ENCODE measurements around the gene TGFA.
A peak's percentile ranks its signal among the peaks of the same experiment; 100 is the strongest.

Gene TGFA

DNA sequence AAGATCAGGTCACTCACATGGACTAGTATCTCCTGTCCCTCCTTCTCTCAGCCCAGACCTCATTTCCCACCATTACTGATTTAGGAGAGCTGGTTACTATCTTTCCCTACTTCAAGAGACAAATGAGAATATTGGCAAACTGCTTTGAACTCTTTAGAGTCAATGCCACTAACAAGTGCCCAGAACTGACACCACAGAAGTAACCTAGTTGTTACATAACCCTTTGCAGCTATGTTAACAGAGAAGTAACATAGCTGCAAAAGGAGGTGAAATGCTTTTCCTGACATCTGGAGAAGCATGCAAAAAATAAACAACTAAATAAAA is 30.0 kb downstream of the TGFA start:
- DNase-seq, result no peak

DNA sequence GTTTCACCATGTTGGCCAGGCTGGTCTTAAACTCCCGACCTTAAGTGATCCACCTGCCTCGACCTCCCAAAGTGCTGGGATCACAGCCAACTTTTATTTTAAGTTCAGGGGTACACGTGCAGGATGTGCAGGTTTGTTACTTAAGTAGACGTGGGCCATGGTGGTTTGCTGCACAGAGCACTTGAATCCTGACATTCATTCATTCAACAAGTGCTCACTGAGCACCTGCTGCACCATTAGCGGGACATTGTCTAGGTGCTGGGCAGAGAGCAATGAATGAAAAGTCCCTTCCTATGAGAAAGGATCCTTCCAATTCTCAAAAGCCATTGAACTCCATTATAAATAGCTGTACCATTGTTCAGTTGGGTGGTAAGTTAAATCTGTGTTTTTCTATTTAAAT is 31.0 kb downstream of the TGFA start:
- DNase-seq, result no peak

DNA sequence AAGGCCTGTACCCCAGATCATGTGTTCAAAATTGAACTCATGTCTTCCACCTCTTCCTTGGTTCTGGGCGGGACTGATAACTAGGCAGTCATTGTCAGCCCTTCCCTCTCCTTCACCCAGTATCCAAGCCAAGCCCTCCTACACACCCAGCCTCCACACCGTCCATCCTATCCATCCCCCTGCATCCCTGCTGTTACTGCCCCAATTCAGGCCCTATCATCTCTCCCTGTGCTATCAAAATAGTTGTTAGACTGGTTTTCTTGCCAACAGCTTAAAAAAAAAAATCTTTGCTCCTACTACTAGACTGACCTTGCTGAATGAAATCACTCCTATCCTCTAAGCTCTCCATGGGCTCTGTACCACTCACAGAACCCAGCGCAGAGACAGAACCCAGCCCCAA is 32.8 kb downstream of the TGFA start:
- DNase-seq, result no peak

DNA sequence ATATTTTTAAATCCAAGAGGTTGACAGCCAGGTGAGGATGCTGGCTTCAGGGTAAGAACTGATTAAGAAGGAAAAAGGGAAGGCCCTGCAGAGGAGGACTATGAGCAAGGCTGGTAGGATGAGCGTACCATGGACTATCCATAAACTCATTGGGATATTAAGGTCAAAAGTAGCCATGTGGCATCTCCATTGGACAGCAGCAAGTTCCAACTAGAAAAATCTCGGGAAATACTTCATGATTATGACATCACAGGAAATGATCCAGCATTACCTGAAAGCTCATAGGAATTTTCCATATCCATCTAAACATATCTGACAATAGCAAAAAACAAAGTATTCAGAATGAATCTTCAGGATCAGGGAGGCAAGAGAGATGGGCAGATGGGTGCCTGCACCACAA is 34.2 kb downstream of the TGFA start:
- no peak for DNase-seq

DNA sequence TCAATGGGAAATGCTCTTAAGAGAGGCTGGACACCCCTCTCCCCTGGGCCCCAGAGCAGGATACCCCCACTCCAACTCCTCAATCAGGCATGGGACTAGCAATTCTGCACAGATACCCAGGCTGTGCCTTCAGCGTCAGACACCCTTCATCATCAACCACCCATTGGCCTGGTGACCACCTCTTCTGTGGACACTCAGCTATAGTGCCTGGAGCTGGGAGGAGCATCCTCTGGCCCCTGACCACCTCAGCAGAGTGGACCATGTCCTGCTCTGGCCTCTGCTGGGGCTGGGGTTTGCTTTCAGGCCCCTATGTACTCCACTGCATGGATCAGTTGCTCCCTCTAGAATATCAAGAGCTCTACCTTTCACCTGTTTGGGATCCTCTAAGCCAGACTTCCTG is 35.1 kb downstream of the TGFA start:
- no peak for DNase-seq

DNA sequence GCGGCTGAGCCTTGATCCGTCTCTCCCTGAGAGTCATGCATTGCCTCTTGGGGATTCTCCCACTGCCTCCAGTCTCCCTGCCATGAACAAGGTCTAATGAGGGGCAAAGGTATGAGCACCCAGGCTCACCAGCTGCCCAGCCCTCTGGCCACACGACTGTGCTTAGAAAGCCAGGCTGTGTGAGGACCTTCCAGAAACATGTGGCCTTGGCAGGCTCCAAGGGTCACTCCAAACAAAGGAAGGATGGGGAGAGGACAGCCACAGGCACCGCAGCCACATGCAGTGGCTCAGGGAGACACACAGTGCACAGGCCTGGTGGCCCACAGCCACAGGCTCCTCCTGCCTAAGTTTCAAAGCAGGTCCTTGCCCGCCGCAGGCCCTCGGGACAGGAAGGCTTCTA is 35.8 kb downstream of the TGFA start:
- DNase-seq, result no peak

DNA sequence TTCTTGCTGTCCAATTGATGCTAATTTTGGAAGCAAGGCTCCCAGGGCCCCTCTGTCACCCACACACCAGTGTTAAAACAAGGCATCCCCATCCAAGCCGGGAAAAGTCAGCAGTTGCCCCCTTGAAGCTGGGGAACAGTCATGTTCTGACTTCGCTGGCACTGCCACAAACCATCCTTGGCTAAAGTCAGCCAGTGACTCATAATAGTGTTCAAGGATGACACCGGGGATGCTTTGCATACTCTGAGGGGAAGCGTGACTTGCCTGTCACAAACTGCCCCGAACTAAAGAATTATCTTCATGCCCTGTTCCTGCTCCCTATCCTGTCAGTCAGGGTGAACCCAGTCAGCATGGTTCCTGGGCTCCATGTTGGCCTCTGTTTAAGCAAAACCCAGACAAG is 37.0 kb downstream of the TGFA start:
- DNase-seq, result no peak

DNA sequence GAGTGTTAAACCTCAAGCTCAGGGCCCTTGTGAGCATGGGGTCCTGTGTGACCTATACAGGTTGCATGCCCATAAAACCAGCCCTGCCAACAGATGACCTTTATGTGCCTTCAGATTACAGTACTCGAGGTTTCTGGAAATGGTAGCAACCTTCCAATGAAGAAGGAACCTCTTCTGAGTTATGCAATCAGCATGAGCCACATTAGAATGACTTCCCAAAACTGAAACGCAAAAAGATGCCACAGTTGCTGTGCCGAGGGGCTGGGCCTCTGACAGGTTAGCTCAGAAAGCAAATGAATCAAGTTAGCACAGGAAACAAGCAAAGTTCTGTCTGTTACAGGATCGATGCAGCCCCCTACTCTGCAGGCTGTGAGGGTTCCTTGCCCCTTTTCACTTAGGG is 37.7 kb downstream of the TGFA start:
- no peak for DNase-seq

DNA sequence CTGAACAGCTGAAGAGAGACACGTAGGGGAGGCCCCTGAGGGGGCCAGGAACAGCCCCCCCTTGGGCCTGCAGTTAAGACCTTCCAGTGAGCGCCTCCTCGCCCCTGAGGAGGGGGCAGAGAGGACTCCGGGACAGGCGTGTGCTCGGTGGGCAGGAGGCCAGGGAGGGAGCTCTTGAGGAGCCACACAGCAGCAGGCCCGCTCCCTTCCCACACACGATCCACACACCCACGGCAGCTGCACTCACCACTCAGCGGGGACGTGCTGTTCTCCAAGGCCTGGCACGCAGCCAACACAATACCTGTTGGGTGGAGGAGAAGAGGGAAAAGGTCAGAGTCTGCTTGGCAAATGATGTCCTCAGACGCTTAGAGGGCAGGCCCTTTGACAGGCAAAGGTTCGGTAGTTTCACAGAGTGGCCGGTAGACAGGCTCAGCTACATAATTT is 39.0 kb downstream of the TGFA start:
- DNase-seq, result peak; percentile 50

DNA sequence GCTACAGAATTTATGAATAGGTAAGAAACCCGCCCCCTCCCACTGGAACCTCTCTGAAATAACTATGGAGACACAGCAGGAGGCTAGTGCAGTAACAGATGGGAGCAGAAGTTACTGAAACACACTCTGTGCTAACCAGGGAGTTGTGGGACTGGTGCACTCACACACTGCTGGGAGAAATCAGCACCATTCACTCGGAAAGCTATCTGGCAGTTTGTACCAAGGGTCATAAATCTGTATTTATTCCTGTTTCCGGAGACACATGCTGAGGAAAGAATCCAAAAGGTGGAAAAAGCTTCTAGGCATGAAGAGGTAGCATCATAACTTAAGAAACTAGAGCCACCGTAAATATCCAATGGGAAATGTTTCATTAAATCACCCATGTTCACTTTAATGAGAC is 39.9 kb downstream of the TGFA start:
- DNase-seq, result no peak

DNA sequence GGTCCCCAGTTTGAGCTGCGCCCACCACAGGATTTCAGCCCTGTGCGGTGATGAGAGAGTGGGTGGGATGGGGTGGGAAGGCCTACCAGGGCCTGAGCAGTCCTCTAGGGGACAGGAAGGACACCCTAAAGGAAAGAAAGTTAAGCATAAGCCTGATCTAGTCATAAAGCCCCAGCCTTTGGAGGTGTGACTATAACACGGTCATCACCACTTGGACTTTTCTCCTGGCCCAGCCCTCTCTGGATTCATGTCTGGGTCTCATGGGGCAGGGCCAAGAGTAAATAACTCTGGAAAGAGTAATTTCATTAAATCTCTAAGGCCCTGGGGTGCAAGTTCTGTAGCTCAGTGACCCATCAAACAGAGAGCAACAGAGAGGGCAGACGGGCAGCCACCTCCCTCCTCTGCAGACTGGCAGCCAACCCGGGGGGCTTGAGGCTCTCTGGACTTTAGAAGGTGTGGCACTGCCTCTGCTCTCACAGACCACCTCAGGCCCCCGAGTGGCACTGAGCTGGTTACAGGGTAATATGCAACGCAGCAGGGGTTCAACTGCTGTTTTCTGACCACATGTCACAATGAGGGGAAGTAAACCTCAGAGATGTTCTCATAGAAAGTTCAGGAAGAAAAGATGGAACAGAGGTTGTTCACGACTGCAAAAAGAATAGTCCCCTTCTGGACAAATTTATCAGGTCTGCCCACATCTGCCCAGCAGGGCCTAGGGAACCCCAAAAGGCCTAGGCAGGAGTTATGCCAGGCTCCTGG is 41.5 kb downstream of the TGFA start:
- no peak for DNase-seq

DNA sequence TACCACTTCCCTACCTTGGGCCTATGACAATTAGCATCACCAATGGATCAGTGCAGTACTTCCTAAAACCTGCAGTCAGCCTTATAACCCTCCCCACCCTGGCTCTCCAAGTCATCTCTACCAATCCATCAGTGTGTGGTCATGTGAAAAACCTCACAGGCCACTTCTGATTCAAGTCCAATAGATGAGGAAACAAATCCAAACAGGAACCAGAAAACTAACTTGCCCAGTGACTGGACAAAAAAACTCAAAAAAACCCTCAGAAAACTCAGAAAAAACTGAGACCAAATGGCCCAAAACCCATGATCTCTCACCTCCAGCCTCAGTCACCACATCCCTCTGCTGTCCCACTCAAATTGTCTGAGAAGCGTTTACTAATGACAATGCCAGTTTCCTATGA is 43.3 kb downstream of the TGFA start:
- no peak for DNase-seq

DNA sequence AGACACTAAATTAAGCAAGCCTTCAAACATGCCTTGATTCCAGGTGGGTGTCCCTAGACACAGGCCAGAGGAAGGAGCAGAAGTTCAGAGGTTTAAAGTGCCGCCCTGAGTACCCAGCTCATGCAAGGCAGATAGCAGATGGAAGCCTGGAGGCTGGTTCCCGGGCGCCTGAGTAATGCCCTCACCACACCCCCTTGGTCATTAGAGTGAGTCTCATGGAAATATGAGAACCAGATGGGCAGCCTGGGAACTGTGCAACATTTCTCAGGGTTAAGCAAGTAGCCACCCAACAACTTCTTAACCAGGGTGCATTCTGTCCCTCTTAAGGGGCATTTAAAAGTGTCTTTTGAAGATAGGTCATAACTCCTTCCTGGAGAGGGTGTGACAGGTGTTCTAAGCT is 44.1 kb downstream of the TGFA start:
- no peak for DNase-seq

DNA sequence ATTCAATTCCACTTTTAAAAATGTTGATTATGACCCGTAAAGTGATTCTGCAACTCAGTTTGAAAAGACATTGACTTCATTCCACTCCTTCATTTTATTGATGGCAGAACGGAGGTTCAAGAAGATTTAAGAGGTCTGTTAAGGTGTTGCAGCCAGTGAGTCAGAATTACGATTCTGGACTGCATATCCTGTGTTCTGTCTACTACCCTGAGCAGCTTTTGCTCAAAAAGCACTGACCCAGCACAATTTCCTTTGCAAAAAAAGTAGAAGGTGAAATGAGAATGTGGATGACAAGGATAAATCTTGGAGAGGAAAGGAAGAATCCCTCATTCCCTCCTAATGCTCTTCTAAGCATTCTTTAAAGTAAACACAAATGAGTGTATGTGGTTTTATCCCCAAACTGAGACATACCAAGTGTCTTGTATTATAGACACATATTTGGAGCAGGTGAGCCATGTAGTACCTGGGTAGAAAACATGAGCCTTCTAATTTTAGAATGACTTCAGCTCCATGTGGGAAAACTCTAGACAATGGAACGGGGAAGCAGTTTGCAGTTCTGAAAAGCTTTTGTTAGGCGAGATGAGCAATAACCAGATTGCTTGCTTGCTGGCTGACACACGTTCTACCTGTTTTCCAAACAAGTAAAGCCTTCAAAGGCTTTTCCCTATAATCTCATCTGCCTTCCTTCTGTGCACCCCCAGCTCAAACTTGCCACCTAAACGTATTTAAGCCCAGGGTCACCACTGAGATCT is 44.7 kb downstream of the TGFA start:
- DNase-seq, result no peak

DNA sequence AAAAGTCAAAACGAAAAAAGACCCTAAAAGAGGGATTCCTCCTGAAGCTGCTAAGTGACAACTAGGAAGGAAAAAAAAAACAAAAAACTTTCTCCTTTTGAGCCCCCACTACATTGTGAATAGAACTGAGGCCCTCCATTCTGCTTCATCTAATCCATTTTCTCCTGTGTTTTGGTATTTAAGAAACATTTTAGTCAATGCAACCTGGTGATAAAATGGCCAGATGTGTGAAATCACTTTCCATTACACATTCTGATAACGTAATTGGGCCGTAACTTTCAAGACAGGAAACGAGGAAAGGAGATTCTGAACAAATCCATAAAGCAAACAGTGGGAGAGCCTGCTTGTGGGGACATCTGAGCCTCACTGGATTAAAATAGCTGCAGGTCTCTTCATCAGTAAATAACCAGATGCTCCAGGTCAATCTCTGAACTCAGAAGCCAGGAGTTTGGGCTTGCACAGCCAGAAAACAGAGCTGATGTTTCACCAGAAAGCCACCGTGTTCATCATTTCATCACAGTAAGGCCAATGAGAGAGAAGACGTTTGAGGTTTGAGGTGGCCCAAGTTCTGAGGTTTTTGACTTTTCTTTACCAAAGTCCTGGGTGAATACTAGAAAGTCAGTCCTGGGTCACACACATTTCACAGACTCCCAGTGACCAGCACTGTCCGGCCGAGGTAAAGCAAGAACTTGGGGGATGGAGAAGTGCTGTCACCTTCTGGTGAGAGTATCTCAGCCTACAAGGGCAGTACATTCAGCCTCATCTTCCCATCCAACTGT is 47.8 kb downstream of the TGFA start:
- no peak for DNase-seq

DNA sequence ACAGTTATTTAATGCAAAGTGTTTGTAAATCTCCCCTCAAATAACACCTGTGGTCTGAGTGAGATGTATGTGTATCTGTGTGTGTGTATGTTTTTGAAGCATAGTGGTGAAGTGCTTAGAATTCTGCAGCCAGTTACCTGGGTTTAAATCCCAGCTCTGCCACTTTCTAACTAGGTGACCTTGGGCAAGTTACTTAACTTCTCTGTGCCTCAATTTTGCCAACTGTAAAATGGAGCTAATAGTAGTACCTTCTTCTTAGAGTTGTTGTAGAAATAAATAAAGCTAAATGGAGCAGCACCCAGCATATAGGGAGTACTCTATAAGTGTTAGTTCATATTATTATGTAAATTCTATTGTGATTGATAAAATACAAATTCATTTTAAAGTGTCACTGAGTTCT is 48.9 kb downstream of the TGFA start:
- DNase-seq, result no peak

DNA sequence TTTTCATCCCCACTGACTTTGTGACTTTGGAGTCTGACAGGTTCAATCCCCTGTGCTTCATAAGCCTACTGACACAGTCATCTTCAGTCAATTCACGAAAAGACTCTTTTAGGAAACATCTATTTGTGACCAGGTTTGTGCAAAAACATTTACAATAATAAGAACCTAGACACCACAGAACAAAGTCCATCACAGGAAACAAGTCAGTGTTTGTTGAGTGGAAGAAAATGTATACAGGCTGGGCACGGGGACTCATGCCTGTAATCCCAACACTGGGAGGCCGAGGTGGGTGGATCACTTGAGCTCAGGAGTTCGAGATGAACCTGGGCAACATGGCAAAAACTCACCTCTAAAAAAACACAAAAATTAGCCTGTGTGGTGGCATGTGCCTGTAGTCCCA is 49.7 kb downstream of the TGFA start:
- no peak for DNase-seq

DNA sequence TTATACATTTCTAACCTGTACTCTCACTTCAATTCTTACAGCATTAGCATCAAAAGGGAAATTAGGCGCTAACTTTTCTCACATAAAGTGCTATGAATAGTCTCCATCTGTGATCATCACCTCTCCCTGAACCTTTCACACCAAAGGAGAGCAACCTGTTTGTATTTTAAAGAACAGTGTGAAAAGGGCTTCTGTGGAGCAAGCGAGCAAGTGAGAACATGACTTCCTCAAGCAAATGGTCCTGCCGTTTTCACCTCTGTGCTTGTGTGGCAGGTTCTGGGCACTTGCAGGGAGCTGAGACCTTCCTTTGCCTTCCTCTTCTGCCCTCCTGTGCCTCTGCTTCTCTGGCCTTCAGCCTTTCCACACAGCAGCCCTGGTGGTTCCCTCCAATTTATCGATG is 51.9 kb downstream of the TGFA start:
- no peak for DNase-seq

DNA sequence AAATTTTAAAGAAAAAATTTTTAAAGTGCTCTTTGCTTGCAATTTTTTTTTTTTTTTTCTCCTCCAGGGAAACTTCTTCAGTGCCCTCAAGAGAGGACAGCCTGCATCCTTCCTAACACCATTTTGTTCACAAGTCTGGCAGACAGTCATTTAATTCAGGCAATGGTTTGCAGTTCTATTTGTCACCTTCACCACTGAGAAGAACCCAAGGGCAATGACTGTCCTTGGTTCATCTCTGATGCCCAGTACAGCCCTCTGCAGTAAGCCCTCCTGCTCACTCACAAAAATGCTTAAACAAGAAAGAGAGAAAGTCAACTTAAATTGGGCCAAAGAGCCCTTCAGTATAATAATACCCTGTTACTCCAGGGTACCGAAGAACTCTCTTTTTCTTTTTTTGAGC is 52.4 kb downstream of the TGFA start:
- no peak for DNase-seq

DNA sequence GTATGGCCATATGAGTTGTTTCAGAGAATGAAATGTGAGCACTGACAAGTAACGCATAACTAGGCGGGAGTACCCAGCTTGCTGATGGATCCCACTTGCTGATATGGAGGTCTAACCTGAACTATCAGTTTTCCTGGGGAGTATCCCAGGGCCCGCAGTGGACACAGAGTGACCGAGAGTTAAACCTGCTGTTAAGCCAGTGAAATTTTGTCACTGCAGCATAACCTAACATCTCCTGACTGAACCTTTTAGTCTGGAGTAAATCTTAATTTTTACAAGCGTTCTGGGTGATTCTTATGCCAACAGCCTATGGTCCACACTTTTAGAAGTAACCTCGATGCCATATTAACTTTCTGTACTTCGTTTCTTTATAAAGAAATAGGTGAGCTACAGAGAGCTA is 54.4 kb downstream of the TGFA start:
- no peak for DNase-seq

DNA sequence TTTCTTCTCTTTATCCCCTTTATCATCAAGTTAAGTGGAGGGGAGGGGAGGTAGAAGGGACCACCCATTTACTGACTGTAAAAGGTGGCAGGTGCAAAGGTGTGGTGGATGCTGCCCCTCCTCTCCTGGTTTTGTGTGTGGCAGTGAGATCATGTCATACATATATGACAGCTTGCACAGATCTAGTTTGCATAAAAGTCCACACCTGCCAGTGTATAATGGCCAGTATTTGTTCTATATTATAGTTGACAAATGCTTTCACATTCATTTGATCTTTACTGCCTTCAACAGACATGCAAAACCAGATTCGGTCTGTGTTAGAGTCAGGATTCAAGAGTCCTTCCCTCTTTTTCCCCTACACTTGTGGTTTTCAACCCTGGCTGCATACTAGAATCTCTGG is 55.1 kb downstream of the TGFA start:
- DNase-seq, result no peak

DNA sequence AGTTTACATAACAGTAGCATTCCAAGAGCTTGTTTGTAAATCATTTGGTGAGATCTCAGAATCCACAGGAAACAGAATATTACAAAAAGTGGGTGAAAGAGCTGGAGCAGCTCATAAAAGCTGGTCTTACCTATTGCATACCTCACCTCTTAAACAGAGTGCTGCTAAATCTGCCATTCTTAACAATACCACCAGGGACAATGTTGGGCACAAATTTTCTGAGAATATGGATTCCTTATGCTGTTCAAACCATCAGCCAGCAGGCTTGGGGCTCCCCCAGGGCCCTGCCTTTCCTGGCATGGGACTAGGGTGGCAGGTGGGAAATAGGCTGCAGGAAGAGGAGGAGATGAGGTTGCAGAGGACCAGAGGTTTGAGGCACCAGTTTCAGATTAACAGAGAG is 55.6 kb downstream of the TGFA start:
- no peak for DNase-seq

DNA sequence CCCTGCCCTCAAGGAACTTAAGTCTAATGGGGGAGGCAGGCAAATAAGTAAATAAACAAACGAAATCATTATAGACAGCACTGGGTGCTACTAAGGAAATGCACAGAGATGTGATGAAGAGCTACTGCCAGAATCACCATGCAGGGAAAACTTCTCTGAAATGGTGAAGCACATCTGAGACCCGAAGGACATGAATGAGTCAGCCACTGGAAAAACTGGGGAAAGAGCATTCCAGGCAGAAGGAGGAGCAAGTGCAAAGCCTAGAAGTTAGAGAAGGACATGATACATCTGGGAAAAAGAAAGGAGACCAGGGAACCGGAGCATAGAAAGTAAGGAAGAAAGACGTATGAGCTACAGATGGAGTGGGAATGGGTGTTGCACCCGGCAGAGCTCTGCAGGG is 56.8 kb downstream of the TGFA start:
- DNase-seq, result no peak

DNA sequence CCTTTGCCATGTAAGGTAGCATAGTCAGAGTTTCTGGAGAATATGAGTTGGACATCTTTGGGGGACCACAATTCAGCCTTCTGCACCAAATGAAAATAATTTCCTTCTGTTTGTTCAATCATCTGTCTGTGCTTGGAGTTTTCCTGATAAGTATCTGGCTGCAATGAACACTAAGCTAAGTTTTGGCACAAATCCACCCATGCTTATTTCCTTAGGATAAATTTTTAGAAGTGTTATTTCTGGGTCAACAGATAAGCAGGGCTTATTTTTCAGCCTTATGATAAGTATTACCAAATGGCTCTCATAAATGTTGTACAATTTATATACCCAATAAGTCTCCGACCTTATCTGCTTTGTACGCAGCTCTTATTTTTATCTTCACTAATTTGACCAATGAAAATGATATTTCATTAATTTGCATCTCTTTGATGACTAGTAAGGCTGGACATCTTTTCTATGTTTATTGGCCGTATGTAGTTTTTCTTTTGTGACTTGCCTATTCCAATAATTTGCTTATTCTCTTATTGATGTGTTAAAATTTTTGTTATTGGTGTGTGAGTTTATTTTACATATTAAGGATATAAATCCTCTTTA is 59.2 kb downstream of the TGFA start:
- no peak for DNase-seq
